Right lobe of liver (tissue), 6 donors: ENCODE data around the gene ATXN1. TPM values are rescaled to one million over a fixed set of nuclear protein-coding genes. Genes with fewer than 3 reads are reported as not detected.

Source experiments
- ATAC-seq, 4 donors: fragments of 200-7000 bp; cut with Tn5 transposase; one replicate each; pipeline ENCODE4 v1.9.1; 2020; ENCODE audit warnings: mild to moderate bottlenecking in 4 of 4, moderate library complexity in 4 of 4
- DNase-seq, 3 donors: peaks; one replicate each; pipeline ENCODE4 v3.0.0-alpha.2; 2020
- H3K27ac ChIP-seq, 3 donors: fragments of 200-600 bp; one replicate each; pipeline ENCODE4 v1.8.0; 2022
- H3K27me3 ChIP-seq, 2 donors: fragments of 200-600 bp; one replicate each; pipeline ENCODE4 v1.8.0; 2022
- H3K36me3 ChIP-seq, 4 donors: fragments of 200-600 bp; sonication (generic) in 1 of 4; one replicate each; pipeline versions ENCODE4 v1.5.1 to v1.8.0; 2017 to 2022; ENCODE audit warnings: control low read depth in 1 of 4
- H3K4me1 ChIP-seq, 4 donors: fragments of 200-600 bp; sonication (generic) in 1 of 4; one replicate each; pipeline versions ENCODE4 v1.5.1 to v1.8.0; 2017 to 2022; ENCODE audit warnings: control low read depth in 1 of 4
- H3K4me3 ChIP-seq, 3 donors: fragments of 200-600 bp; one replicate each; pipeline ENCODE4 v1.8.0; 2022
- H3K9me3 ChIP-seq, 4 donors: fragments of 200-600 bp; sonication (generic) in 1 of 4; one replicate each; pipeline versions ENCODE4 v1.5.1 to v1.8.0; 2017 to 2022; ENCODE audit warnings: control low read depth in 1 of 4
- POLR2A ChIP-seq: fragments of 450-650 bp; IDR thresholded peaks from one replicate; pipeline ENCODE4 v1.6.1; 2017; ENCODE audit warnings: antibody characterized with exemption, mild to moderate bottlenecking
- WGBS: methylation state at CpG from one replicate; pipeline ENCODE4 v1.1.6; 2018; ENCODE audit warnings: low coverage, low lambda C conversion rate; ENCODE audit not compliant: insufficient coverage; ENCODE audit errors: missing lambda C conversion rate; 5-methylcytosine and 5-hydroxymethylcytosine counted together
- intact Hi-C, 2 donors: fragments of 100-400 bp; cut with DNase I; formaldehyde crosslinking; loops; one replicate each; pipeline versions ENCODE4 v1.11.2 to v1.14.1; 2022
- total RNA-seq, 6 experiments: library from RNA; depleted of rRNA in 2 of 6; stranded (reverse); fragments of >200 nt in 2 of 6; fragmentation: NEBNext Ultra II Directional in 3 of 6; extraction: Animal tissue kit (Norgen Biotek cat#: 25700) in 3 of 6; gene quantifications; one replicate each; pipeline versions ENCODE4 v1.1.0 to v1.2.4, GENCODE V29; 2016 to 2023
- TF ChIP-seq, protein P1 (sequence below), 4 donors: fragments of 200-600 bp in 3 of 4; fragments of 450-650 bp in 1 of 4; IDR thresholded peaks; one replicate each; pipeline versions ENCODE4 v1.5.1 to v1.8.0; 2016 to 2022; ENCODE audit warnings: antibody characterized with exemption in 4 of 4, mild to moderate bottlenecking in 2 of 4
- donor health status: DM: no; HTN: yes; CAD: no.
- donor health status: DM: no; HTN: no; CAD: no.
- donor health status: DM: no; HTN: no; CAD: no.
- donor health status: DM: no; HTN: yes; CAD: no.
- donor health status: DM: no; HTN: yes; CAD: no.

ATXN1 gene
- total RNA-seq, 6 experiments from 2014 or later: 23.2 to 28.7 (median 25.0) TPM

DNA sequence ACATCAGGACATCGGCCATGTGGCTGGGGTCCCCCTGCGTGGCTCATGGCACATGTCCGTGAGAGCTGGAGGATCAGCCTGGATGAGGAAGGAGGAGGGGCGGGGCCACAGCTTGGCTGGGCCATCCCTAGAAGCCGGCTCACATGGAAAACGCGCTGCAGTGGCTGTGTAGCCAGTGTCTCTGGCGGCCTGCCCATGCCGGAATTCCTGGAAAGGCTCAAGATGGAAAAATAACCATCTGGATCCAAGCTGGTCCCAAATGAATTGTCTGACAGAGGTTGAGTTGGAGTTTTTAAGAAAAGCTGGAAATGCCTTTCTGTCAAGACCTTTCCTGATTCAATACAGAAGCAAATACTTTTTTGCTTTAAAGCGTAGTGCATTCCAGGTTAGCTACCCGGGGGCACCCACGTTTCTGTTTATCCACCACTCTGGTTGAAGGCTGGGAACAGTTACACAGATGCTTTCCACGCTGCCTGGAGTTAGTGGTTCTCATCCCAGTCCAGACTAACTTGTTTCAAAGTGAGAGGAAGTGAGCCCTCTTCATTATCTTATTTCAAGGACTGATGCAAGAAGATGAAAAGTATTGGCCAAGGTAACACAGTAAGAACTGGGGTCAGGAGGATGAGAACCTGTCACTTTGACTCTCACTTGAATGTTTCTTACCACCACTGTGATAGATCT is 423.8 kb downstream of the ATXN1 start:
- 49% methylated on average over 7 of the region's 13 CpGs for WGBS
- Histone ChIP-seq H3K4me3 (no peak overlapping the region), H3K4me1 (peaks cover 0 to 6% (median 2%) of the 10 kb centered on the region in 4 donors), H3K36me3 (no peaks in the 10 kb centered on the region), H3K27ac (no peak overlapping the region), H3K9me3 (no peaks in the 10 kb centered on the region), H3K27me3 (no peaks in the 10 kb centered on the region)
- intact Hi-C loops: loop anchor here in 1 of 2 donors (10.0 kb wide), 1 partner anchor 67 kb away; no protein-coding TSS in a partner anchor
- DNase-seq: peak; percentile 71 to 79 (median 77)
- peak; percentile 51 to 74 (median 66) for ATAC-seq
- TF ChIP-seq, protein P1, sequence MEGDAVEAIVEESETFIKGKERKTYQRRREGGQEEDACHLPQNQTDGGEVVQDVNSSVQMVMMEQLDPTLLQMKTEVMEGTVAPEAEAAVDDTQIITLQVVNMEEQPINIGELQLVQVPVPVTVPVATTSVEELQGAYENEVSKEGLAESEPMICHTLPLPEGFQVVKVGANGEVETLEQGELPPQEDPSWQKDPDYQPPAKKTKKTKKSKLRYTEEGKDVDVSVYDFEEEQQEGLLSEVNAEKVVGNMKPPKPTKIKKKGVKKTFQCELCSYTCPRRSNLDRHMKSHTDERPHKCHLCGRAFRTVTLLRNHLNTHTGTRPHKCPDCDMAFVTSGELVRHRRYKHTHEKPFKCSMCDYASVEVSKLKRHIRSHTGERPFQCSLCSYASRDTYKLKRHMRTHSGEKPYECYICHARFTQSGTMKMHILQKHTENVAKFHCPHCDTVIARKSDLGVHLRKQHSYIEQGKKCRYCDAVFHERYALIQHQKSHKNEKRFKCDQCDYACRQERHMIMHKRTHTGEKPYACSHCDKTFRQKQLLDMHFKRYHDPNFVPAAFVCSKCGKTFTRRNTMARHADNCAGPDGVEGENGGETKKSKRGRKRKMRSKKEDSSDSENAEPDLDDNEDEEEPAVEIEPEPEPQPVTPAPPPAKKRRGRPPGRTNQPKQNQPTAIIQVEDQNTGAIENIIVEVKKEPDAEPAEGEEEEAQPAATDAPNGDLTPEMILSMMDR (IDR thresholded peaks at IDR 0.05): no peak
- TF ChIP-seq POLR2A: no peak

DNA sequence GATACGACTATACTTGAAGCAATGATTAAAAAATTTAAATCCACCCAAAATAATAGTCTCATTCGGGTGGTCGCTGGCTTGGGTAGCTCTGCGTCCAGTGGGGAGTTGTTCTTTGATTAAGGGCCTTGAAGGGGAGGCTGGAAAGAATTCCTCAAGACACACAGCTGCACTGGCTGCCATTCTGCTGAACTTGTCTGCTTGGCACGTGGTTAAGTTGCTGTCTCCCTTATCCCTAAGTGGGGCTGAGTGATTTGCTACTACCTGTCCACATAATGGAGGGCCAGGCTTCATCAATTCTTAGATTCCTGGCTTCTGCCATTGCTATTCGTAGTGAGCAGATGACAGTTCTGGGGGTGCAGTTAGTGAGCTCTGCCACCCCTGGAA is 424.4 kb downstream of the ATXN1 start:
- no peak overlapping the region for H3K27ac ChIP-seq
- no peak overlapping the region for H3K4me3 ChIP-seq
- H3K27me3 ChIP-seq: no peaks in the 10 kb centered on the region
- intact Hi-C loops: loop anchor here in 1 of 2 donors (10.0 kb wide), 1 partner anchor 68 kb away; no protein-coding TSS in a partner anchor
- H3K9me3 ChIP-seq: no peaks in the 10 kb centered on the region
- H3K36me3 ChIP-seq: no peaks in the 10 kb centered on the region
- ATAC-seq (no peak), DNase-seq (no peak)
- H3K4me1 ChIP-seq: peaks cover 0 to 9% (median 3%) of the 10 kb centered on the region in 4 donors
- 87% methylated on average over 2 of the region's 6 CpGs for WGBS
- no peak for TF ChIP-seq POLR2A
- TF ChIP-seq, protein P1 (IDR thresholded peaks at IDR 0.05): no peak

DNA sequence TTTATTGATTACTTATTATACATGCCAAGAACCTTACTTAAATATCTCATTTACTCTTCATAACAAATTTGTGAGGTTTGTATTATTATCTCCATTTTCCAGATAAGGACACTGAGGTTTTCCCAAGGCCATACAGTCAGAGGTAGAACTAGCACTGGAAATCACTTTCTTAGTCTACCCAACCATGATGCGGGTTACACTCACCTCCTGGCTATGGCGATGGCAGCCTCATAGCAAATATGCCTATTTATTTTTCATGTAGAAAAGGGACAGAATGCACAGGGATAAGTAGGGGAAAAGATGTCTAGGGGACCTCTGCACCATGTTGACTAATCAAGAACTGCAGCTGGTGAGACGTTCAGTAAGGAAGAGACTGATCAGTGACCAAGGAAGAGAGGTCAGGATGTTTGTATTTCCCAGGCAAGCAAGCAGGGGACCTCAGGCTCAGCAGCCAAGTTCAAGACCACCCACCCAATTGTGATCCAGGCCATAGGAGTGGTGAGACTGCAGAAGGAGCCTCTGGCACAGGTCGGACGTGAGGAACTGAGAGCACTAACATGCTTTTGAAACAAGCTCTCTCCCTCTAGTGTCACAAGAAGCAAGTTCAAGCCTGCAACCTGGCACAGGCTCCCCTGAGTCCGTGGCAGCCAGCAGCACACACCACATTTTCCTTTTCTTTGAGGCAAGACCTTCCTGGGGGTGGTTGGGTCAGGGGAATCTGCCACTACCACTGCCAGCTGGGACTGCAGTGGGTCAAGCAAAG is 425.0 kb downstream of the ATXN1 start:
- DNase-seq: no peak
- Histone ChIP-seq H3K36me3 (no peaks in the 10 kb centered on the region), H3K4me3 (no peak overlapping the region), H3K27me3 (no peaks in the 10 kb centered on the region), H3K4me1 (peaks cover 0 to 15% (median 3%) of the 10 kb centered on the region in 4 donors), H3K27ac (no peak overlapping the region), H3K9me3 (no peaks in the 10 kb centered on the region)
- 92% methylated on average over 6 of the region's 6 CpGs for WGBS
- intact Hi-C loops: loop anchor here in 1 of 2 donors (10.0 kb wide), 1 partner anchor 69 kb away; no protein-coding TSS in a partner anchor
- no peak for TF ChIP-seq POLR2A
- TF ChIP-seq, protein P1 (IDR thresholded peaks at IDR 0.05): no peak
- no peak for ATAC-seq

DNA sequence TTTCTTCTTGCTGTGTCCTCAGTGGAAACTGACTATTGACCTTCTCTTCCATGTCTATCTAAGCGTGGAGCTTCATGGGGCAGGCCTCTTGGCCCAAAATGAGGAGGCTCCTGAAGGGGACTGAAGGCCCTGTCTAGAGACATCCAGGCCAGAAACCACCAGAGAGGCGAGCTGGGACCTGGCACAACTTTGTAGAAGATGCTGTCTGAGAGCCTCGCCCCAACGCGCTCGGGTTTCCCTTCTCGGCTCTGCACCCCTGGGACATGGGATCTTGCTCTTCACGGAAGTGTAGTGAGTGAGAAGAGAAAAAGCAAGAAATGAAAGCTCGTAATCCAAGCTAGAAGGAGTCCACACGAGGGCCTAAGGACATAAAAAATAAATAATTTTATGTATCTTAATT is 426.1 kb downstream of the ATXN1 start:
- no peaks in the 10 kb centered on the region for H3K9me3 ChIP-seq
- no peak for TF ChIP-seq POLR2A
- TF ChIP-seq, protein P1 (IDR thresholded peaks at IDR 0.05): no peak
- no peaks in the 10 kb centered on the region for H3K36me3 ChIP-seq
- peak overlapping the region in 1 of 3 donors; percentile 2 for H3K27ac ChIP-seq
- H3K4me3 ChIP-seq: no peak overlapping the region
- 99% methylated on average over 9 of the region's 10 CpGs for WGBS
- DNase-seq: no peak
- ATAC-seq: no peak
- intact Hi-C loops: loop anchor here in 1 of 2 donors (10.0 kb wide), 1 partner anchor 70 kb away; no protein-coding TSS in a partner anchor
- H3K27me3 ChIP-seq: no peaks in the 10 kb centered on the region
- peaks cover 0 to 15% (median 3%) of the 10 kb centered on the region in 4 donors for H3K4me1 ChIP-seq
